ENCODE data around the gene ZNF555.

The ZNF555 gene

DNA sequence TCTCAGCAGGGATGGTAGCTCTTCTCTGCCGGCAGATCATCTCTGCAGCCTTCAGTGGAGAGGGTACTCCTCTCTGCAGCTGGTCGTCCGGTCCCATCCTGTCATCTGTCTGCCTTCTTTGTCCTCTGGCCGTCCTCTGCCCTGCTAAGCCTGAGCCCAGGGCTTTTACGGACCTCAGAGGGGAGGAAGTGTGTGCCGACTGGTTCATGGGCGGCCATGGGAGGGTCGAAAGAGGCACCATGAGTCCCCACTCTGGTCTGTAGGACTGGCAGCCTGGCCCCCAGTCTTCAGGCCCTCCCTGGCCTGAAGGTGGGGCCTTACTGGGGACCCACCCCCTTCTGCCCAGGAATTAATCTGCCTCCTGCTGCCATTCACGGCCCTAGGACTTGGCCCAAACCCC lies 17.6 kb upstream of the ZNF555 start:
- no peak overlapping the region for H3K9ac ChIP-seq (ENCODE audit: low read depth in 1 of 2, low read length in 2 of 2)
- H3K4me3 ChIP-seq (ENCODE audit: low read depth in 1 of 2, low read length in 2 of 2): no peak overlapping the region
- H3K36me3 ChIP-seq (ENCODE audit: control insufficient read depth in 1 of 2, insufficient read depth in 2 of 2, low read length in 2 of 2): peaks cover 8 to 23% of the 10 kb centered on the region in 2 donors
- peaks cover 0 to 2% of the 10 kb centered on the region in 2 donors for H3K9me3 ChIP-seq (ENCODE audit: control insufficient read depth in 1 of 2, low read length in 2 of 2)
- no peak overlapping the region for H3K27ac ChIP-seq (ENCODE audit: low read depth, low read length)
- no peaks in the 10 kb centered on the region for H3K27me3 ChIP-seq (ENCODE audit: control insufficient read depth in 1 of 2, insufficient read depth in 2 of 2, low read length in 2 of 2)
- peaks cover 5 to 6% of the 10 kb centered on the region in 2 donors for H3K4me1 ChIP-seq (ENCODE audit: control insufficient read depth in 1 of 2, insufficient read depth in 2 of 2, low read length in 2 of 2)

DNA sequence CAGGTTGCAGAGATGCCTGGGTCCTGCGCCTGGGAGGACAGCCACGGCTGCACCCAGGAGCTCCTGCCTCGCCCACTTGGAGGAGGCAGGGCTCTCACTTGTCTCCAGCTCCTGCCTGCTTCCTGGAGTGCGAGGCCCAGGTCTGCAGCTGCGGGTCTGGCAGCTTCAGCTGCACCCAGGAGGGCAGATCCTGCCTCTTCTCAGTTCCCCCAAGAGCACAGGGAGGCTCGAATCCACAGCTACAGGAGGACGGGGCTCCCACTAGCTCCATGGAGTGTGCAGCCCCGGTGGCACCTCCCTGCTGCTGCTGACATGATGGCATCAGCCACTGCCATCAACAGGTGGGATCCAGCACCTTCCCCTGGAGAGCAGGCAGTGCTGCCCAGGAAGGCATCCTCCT lies 17.1 kb upstream of the ZNF555 start:
- H3K27me3 ChIP-seq (ENCODE audit: control insufficient read depth in 1 of 2, insufficient read depth in 2 of 2, low read length in 2 of 2): no peaks in the 10 kb centered on the region
- peaks cover 5 to 6% of the 10 kb centered on the region in 2 donors for H3K4me1 ChIP-seq (ENCODE audit: control insufficient read depth in 1 of 2, insufficient read depth in 2 of 2, low read length in 2 of 2)
- no peak overlapping the region for H3K4me3 ChIP-seq (ENCODE audit: low read depth in 1 of 2, low read length in 2 of 2)
- H3K27ac ChIP-seq (ENCODE audit: low read depth, low read length): no peak overlapping the region
- peaks cover 0 to 2% of the 10 kb centered on the region in 2 donors for H3K9me3 ChIP-seq (ENCODE audit: control insufficient read depth in 1 of 2, low read length in 2 of 2)
- H3K36me3 ChIP-seq (ENCODE audit: control insufficient read depth in 1 of 2, insufficient read depth in 2 of 2, low read length in 2 of 2): peaks cover 8 to 23% of the 10 kb centered on the region in 2 donors
- no peak overlapping the region for H3K9ac ChIP-seq (ENCODE audit: low read depth in 1 of 2, low read length in 2 of 2)

GRCh38 chr19:2827022-2827421 lies 14.3 kb upstream of the ZNF555 start:
- no peak overlapping the region for H3K9ac ChIP-seq (ENCODE audit: low read depth in 1 of 2, low read length in 2 of 2)
- no peak overlapping the region for H3K27ac ChIP-seq (ENCODE audit: low read depth, low read length)
- peaks cover 6 to 16% of the 10 kb centered on the region in 2 donors for H3K9me3 ChIP-seq (ENCODE audit: control insufficient read depth in 1 of 2, low read length in 2 of 2)
- no peaks in the 10 kb centered on the region for H3K4me1 ChIP-seq (ENCODE audit: control insufficient read depth in 1 of 2, insufficient read depth in 2 of 2, low read length in 2 of 2)
- no peak overlapping the region for H3K4me3 ChIP-seq (ENCODE audit: low read depth in 1 of 2, low read length in 2 of 2)
- H3K36me3 ChIP-seq (ENCODE audit: control insufficient read depth in 1 of 2, insufficient read depth in 2 of 2, low read length in 2 of 2): peaks cover 8 to 23% of the 10 kb centered on the region in 2 donors
- no peaks in the 10 kb centered on the region for H3K27me3 ChIP-seq (ENCODE audit: control insufficient read depth in 1 of 2, insufficient read depth in 2 of 2, low read length in 2 of 2)

- Histone ChIP-seq H3K4me1 (ENCODE audit: control insufficient read depth in 1 of 2, insufficient read depth in 2 of 2, low read length in 2 of 2) (no peaks in the 10 kb centered on the region), H3K4me3 (ENCODE audit: low read depth in 1 of 2, low read length in 2 of 2) (no peak overlapping the region), H3K36me3 (ENCODE audit: control insufficient read depth in 1 of 2, insufficient read depth in 2 of 2, low read length in 2 of 2) (peaks cover 17 to 31% of the 10 kb centered on the region in 2 donors), H3K27me3 (ENCODE audit: control insufficient read depth in 1 of 2, insufficient read depth in 2 of 2, low read length in 2 of 2) (no peaks in the 10 kb centered on the region), H3K27ac (ENCODE audit: low read depth, low read length) (no peak overlapping the region), H3K9me3 (ENCODE audit: control insufficient read depth in 1 of 2, low read length in 2 of 2) (peaks cover 15 to 25% of the 10 kb centered on the region in 2 donors), H3K9ac (ENCODE audit: low read depth in 1 of 2, low read length in 2 of 2) (no peak overlapping the region)
These were observed 13.3 kb upstream of the ZNF555 start for GRCh38 chr19:2827840-2828489.

DNA sequence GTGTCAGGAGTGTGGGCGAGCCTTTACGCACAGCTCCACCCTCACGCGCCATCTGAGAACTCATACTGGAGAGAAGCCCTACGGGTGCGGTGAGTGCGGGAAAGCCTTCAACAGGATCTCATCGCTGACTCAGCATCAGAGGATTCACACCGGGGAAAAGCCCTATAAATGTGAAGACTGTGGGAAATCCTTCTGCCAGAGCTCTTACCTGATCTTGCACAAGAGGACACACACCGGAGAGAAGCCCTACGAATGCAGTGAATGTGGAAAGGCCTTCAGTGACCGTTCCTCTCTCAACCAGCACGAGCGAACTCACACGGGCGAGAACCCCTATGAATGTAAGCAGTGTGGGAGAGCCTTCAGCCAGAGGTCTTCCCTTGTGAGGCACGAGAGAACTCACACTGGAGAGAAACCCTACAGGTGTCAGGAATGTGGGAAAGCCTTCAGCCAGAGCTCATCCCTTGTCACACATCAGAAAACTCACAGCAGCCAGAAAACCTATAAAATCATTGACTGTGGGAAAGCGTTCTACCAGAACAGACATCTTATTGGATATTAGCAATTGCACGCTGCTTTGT lies 6.9 kb upstream of the ZNF555 start:
- H3K9ac ChIP-seq (ENCODE audit: low read depth in 1 of 2, low read length in 2 of 2): no peak overlapping the region
- H3K4me3 ChIP-seq (ENCODE audit: low read depth in 1 of 2, low read length in 2 of 2): peak overlapping the region; percentile 11 to 45
- no peak overlapping the region for H3K27ac ChIP-seq (ENCODE audit: low read depth, low read length)
- peaks cover 26 to 34% of the 10 kb centered on the region in 2 donors for H3K36me3 ChIP-seq (ENCODE audit: control insufficient read depth in 1 of 2, insufficient read depth in 2 of 2, low read length in 2 of 2)
- H3K4me1 ChIP-seq (ENCODE audit: control insufficient read depth in 1 of 2, insufficient read depth in 2 of 2, low read length in 2 of 2): no peaks in the 10 kb centered on the region
- peaks cover 54 to 57% of the 10 kb centered on the region in 2 donors for H3K9me3 ChIP-seq (ENCODE audit: control insufficient read depth in 1 of 2, low read length in 2 of 2)
- H3K27me3 ChIP-seq (ENCODE audit: control insufficient read depth in 1 of 2, insufficient read depth in 2 of 2, low read length in 2 of 2): no peaks in the 10 kb centered on the region

DNA sequence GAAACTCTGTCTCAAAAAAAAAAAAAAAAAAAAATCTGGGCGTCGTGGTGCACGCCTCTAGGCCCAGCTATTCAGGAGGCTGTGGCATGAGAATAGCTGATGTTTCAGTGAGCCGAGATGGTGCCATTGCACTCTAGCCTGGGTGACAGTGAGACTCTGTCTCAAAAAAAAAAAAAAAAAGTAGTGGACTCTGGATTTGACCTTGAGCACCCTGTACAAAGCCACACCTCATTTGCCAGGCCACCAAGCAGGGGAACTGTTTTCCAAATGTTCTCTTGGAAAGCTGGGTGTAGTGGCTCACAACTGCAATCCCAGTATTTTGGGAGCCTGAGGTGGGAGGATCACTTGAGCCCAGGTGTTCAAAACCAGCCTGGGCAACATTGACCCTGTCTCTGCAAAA lies 3.8 kb upstream of the ZNF555 start:
- H3K4me1 ChIP-seq (ENCODE audit: control insufficient read depth in 1 of 2, insufficient read depth in 2 of 2, low read length in 2 of 2): peaks cover 0 to 3% of the 10 kb centered on the region in 2 donors
- H3K4me3 ChIP-seq (ENCODE audit: low read depth in 1 of 2, low read length in 2 of 2): no peak overlapping the region
- H3K36me3 ChIP-seq (ENCODE audit: control insufficient read depth in 1 of 2, insufficient read depth in 2 of 2, low read length in 2 of 2): peaks cover 23 to 31% of the 10 kb centered on the region in 2 donors
- no peaks in the 10 kb centered on the region for H3K27me3 ChIP-seq (ENCODE audit: control insufficient read depth in 1 of 2, insufficient read depth in 2 of 2, low read length in 2 of 2)
- no peak overlapping the region for H3K9ac ChIP-seq (ENCODE audit: low read depth in 1 of 2, low read length in 2 of 2)
- no peak overlapping the region for H3K27ac ChIP-seq (ENCODE audit: low read depth, low read length)
- H3K9me3 ChIP-seq (ENCODE audit: control insufficient read depth in 1 of 2, low read length in 2 of 2): peaks cover 40 to 44% of the 10 kb centered on the region in 2 donors

- H3K4me3 ChIP-seq (ENCODE audit: low read depth in 1 of 2, low read length in 2 of 2): peak overlapping the region; percentile 76 to 83
- H3K27ac ChIP-seq (ENCODE audit: low read depth, low read length): no peak overlapping the region
- H3K9ac ChIP-seq (ENCODE audit: low read depth in 1 of 2, low read length in 2 of 2): peak overlapping the region; percentile 48
- H3K36me3 ChIP-seq (ENCODE audit: control insufficient read depth in 1 of 2, insufficient read depth in 2 of 2, low read length in 2 of 2): peaks cover 0 to 7% of the 10 kb centered on the region in 2 donors
- no peaks in the 10 kb centered on the region for H3K27me3 ChIP-seq (ENCODE audit: control insufficient read depth in 1 of 2, insufficient read depth in 2 of 2, low read length in 2 of 2)
- peaks cover 0 to 4% of the 10 kb centered on the region in 2 donors for H3K9me3 ChIP-seq (ENCODE audit: control insufficient read depth in 1 of 2, low read length in 2 of 2)
- H3K4me1 ChIP-seq (ENCODE audit: control insufficient read depth in 1 of 2, insufficient read depth in 2 of 2, low read length in 2 of 2): peaks cover 0 to 7% of the 10 kb centered on the region in 2 donors
These were observed 740 bp downstream of the ZNF555 start for GRCh38 chr19:2841855-2842574.

GRCh38 chr19:2845107-2845506 lies 3.8 kb downstream of the ZNF555 start:
- Histone ChIP-seq H3K4me1 (ENCODE audit: control insufficient read depth in 1 of 2, insufficient read depth in 2 of 2, low read length in 2 of 2) (peaks cover 0 to 7% of the 10 kb centered on the region in 2 donors), H3K9ac (ENCODE audit: low read depth in 1 of 2, low read length in 2 of 2) (no peak overlapping the region), H3K9me3 (ENCODE audit: control insufficient read depth in 1 of 2, low read length in 2 of 2) (peaks cover 11 to 20% of the 10 kb centered on the region in 2 donors), H3K36me3 (ENCODE audit: control insufficient read depth in 1 of 2, insufficient read depth in 2 of 2, low read length in 2 of 2) (peaks cover 0 to 7% of the 10 kb centered on the region in 2 donors), H3K4me3 (ENCODE audit: low read depth in 1 of 2, low read length in 2 of 2) (no peak overlapping the region), H3K27me3 (ENCODE audit: control insufficient read depth in 1 of 2, insufficient read depth in 2 of 2, low read length in 2 of 2) (no peaks in the 10 kb centered on the region), H3K27ac (ENCODE audit: low read depth, low read length) (no peak overlapping the region)

GRCh38 chr19:2846180-2846894 lies 5.1 kb downstream of the ZNF555 start:
- Histone ChIP-seq H3K27ac (ENCODE audit: low read depth, low read length) (no peak overlapping the region), H3K36me3 (ENCODE audit: control insufficient read depth in 1 of 2, insufficient read depth in 2 of 2, low read length in 2 of 2) (peaks cover 9 to 11% of the 10 kb centered on the region in 2 donors), H3K4me3 (ENCODE audit: low read depth in 1 of 2, low read length in 2 of 2) (no peak overlapping the region), H3K27me3 (ENCODE audit: control insufficient read depth in 1 of 2, insufficient read depth in 2 of 2, low read length in 2 of 2) (no peaks in the 10 kb centered on the region), H3K9ac (ENCODE audit: low read depth in 1 of 2, low read length in 2 of 2) (no peak overlapping the region), H3K4me1 (ENCODE audit: control insufficient read depth in 1 of 2, insufficient read depth in 2 of 2, low read length in 2 of 2) (peaks cover 0 to 7% of the 10 kb centered on the region in 2 donors), H3K9me3 (ENCODE audit: control insufficient read depth in 1 of 2, low read length in 2 of 2) (peaks cover 19 to 28% of the 10 kb centered on the region in 2 donors)
